ENCODE data around the gene SERINC3. TPM values are rescaled to one million over a fixed set of nuclear protein-coding genes. Genes with fewer than 3 reads are reported as not detected.

SERINC3 gene
- total RNA-seq, 1 experiment from 2014 or later, result 41.3 TPM

DNA sequence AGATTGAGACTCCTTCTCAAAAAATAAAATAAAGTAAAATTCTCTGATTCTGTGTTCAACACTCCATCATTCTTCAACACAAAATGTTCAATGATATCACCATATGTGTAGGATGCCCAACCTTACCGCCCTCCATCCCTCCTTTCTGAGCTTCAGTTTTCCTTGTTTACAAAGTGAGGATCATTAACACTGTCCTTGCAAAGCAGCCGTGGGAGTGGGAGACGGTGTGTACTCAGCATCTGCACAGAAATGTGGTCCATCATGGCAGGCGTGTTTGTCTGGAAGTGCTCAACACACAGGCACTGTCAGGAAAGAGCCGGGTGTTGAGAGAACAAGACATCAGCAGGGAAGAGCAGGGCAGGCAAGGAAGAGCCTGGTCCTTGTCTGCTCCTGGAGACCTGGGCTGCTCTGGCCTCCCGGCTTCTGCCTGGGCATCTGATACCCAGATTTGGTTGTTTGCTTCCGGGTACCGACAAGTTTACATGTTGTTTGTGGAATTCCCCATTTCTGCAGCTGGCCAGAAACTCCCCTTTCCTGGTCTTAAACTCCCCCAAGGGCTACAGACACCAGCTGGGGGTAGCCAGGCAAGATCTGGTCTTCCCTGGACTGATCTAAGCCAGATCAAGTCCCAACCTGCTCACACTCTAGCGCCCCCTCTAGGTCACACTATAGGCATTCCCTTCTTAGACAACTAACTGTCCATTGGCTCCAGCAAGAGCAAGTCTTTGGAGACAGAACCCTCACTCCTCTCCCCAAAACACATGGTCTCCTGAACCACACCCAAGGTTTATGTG lies 72.9 kb downstream of the SERINC3 start:
- Mint-ChIP-seq H3K36me3 (no peaks in the 10 kb centered on the region), H3K27me3 (ENCODE audit: low read depth) (no peaks in the 10 kb centered on the region; the same call in 1 of the 2 replicates), H3K9me3 (no peaks in the 10 kb centered on the region), H3K4me3 (no peak overlapping the region), H3K27ac (peak overlapping the region; percentile 27; the same call in 1 of the 2 replicates), H3K4me1 (no peaks in the 10 kb centered on the region)
- CTCF ChIA-PET, result interaction anchor here (0.6 to 2.2 kb wide), 9 partner anchors 9 to 66 kb away, joined by 3 to 18 read pairs (median 5); no protein-coding TSS in a partner anchor
- POLR2A ChIA-PET, result no interaction called here
- DNase-seq (ENCODE audit: low spot score) (peak; percentile 79), ATAC-seq (peak; percentile 94)
- TF ChIP-seq ZNF423 (CRISPR knock-in tag; IDR thresholded peaks at IDR 0.05), result no peak
- TF ChIP-seq, protein P1, sequence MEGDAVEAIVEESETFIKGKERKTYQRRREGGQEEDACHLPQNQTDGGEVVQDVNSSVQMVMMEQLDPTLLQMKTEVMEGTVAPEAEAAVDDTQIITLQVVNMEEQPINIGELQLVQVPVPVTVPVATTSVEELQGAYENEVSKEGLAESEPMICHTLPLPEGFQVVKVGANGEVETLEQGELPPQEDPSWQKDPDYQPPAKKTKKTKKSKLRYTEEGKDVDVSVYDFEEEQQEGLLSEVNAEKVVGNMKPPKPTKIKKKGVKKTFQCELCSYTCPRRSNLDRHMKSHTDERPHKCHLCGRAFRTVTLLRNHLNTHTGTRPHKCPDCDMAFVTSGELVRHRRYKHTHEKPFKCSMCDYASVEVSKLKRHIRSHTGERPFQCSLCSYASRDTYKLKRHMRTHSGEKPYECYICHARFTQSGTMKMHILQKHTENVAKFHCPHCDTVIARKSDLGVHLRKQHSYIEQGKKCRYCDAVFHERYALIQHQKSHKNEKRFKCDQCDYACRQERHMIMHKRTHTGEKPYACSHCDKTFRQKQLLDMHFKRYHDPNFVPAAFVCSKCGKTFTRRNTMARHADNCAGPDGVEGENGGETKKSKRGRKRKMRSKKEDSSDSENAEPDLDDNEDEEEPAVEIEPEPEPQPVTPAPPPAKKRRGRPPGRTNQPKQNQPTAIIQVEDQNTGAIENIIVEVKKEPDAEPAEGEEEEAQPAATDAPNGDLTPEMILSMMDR (IDR thresholded peaks at IDR 0.05), result peak; percentile 73

DNA sequence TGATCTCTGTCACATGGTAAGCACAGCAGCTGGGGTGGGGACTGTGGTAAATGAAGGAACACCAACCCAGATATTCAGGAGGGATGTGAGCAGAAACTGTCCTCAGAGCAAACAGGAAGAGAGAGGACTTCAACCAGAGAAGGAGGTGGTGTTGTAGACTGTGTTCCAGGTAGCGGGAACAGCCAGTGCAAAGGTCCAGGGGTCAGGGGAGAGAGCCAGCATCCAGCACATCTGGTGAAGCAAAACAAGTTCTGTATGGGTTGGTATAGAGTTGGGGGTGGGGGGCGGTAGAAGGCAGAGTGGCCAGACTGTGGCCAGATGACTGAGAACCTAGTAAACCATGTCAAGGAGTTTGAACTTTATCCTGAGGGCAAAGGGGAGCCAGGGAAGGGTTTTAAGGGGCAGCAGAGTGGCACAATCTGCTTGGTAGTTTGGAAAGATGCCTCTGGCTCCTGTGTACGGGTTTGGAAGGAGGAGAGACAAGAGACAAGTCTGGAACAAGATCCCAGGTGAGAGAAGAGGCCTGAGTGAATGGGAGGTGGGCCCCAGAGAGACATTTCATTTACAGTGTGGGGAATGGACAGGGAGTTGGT lies 73.9 kb downstream of the SERINC3 start:
- no peak for ATAC-seq
- ChIA-PET POLR2A (no interaction called here), CTCF (interaction anchor here (1.4 to 2.2 kb wide), 2 partner anchors 60 to 63 kb away, joined by 5 to 6 read pairs; no protein-coding TSS in a partner anchor)
- TF ChIP-seq, protein P2, sequence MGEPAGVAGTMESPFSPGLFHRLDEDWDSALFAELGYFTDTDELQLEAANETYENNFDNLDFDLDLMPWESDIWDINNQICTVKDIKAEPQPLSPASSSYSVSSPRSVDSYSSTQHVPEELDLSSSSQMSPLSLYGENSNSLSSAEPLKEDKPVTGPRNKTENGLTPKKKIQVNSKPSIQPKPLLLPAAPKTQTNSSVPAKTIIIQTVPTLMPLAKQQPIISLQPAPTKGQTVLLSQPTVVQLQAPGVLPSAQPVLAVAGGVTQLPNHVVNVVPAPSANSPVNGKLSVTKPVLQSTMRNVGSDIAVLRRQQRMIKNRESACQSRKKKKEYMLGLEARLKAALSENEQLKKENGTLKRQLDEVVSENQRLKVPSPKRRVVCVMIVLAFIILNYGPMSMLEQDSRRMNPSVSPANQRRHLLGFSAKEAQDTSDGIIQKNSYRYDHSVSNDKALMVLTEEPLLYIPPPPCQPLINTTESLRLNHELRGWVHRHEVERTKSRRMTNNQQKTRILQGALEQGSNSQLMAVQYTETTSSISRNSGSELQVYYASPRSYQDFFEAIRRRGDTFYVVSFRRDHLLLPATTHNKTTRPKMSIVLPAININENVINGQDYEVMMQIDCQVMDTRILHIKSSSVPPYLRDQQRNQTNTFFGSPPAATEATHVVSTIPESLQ (CRISPR knock-in tag; IDR thresholded peaks at IDR 0.05), result no peak
- no peak for TF ChIP-seq ESRRA (CRISPR knock-in tag; IDR thresholded peaks at IDR 0.05; ENCODE audit: borderline replicate concordance)
- TF ChIP-seq, protein P3, sequence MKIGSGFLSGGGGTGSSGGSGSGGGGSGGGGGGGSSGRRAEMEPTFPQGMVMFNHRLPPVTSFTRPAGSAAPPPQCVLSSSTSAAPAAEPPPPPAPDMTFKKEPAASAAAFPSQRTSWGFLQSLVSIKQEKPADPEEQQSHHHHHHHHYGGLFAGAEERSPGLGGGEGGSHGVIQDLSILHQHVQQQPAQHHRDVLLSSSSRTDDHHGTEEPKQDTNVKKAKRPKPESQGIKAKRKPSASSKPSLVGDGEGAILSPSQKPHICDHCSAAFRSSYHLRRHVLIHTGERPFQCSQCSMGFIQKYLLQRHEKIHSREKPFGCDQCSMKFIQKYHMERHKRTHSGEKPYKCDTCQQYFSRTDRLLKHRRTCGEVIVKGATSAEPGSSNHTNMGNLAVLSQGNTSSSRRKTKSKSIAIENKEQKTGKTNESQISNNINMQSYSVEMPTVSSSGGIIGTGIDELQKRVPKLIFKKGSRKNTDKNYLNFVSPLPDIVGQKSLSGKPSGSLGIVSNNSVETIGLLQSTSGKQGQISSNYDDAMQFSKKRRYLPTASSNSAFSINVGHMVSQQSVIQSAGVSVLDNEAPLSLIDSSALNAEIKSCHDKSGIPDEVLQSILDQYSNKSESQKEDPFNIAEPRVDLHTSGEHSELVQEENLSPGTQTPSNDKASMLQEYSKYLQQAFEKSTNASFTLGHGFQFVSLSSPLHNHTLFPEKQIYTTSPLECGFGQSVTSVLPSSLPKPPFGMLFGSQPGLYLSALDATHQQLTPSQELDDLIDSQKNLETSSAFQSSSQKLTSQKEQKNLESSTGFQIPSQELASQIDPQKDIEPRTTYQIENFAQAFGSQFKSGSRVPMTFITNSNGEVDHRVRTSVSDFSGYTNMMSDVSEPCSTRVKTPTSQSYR (CRISPR knock-in tag; IDR thresholded peaks at IDR 0.05), result no peak
- no peaks in the 10 kb centered on the region for H3K36me3 Mint-ChIP-seq
- no peaks in the 10 kb centered on the region; the same call in 1 of the 2 replicates for H3K27me3 Mint-ChIP-seq (ENCODE audit: low read depth)
- H3K4me1 Mint-ChIP-seq, result no peaks in the 10 kb centered on the region
- no peak overlapping the region for H3K4me3 Mint-ChIP-seq
- H3K27ac Mint-ChIP-seq, result no peak overlapping the region
- H3K9me3 Mint-ChIP-seq, result no peaks in the 10 kb centered on the region
- no peak for DNase-seq (ENCODE audit: low spot score)

Other genes with a start within 250 kb of the SERINC3 start
- gene FITM2, start 210.9 kb downstream of the SERINC3 start, total RNA-seq (2021), result 2.0 to 2.5 TPM (median 2.4 TPM) in 3 replicates
- not detected in 3 replicates for gene R3HDML, start 185.0 kb downstream of the SERINC3 start, total RNA-seq (2021)
- gene HNF4A, start 166.4 kb downstream of the SERINC3 start, total RNA-seq (2021), result 0.15 to 0.37 TPM (median 0.21 TPM) in 3 replicates
- gene TTPAL, start 46.2 kb downstream of the SERINC3 start, total RNA-seq (2021), result 10.3 to 16.5 TPM (median 13.7 TPM) in 3 replicates
- gene PKIG, start 60.5 kb upstream of the SERINC3 start, total RNA-seq (2021), result 22.7 to 28.1 TPM (median 24.4 TPM) in 3 replicates
- 19.7 to 29.2 TPM (median 25.3 TPM) in 3 replicates for gene ADA, start 129.6 kb upstream of the SERINC3 start, total RNA-seq (2021)
- gene CCN5, start 193.3 kb upstream of the SERINC3 start, total RNA-seq (2021), result 0.16 to 0.37 TPM (median 0.23 TPM) in 3 replicates
- 0.24 to 0.37 TPM (median 0.32 TPM) in 3 replicates for gene KCNK15, start 223.8 kb upstream of the SERINC3 start, total RNA-seq (2021)

All from WTC11 (cell line).